Thoracic aorta (tissue), 2 donors: ENCODE measurements around the gene PIM1. TPM values are rescaled to one million over a fixed set of nuclear protein-coding genes. Genes with fewer than 3 reads are reported as not detected.
"Not testable (repeated sequence)": the region's sequence is repeated elsewhere in the genome, so short reads cannot be mapped to it uniquely, and the experiment has no call there.

Source experiments
- ATAC-seq: fragments of 150-250 bp; one replicate; pipeline ENCODE4 v1.8.0; 2017; ENCODE audit warnings: low read depth; ENCODE audit not compliant: insufficient number of reproducible peaks, low FRiP score
- DNase-seq: peaks from one replicate; pipeline ENCODE4 v3.0.0-alpha.2; 2020; ENCODE audit warnings: low spot score
- H3K27ac ChIP-seq, 2 donors: fragments of 200-600 bp; sonication (generic); 1 replicate in 1 of 2; 2 replicates in 1 of 2; pipeline ENCODE4 v1.5.1; 2016; ENCODE audit warnings: mild to moderate bottlenecking in 2 of 2, moderate library complexity in 2 of 2
- H3K27me3 ChIP-seq: fragments of 200-600 bp; sonication (generic); replicated peaks from 2 replicates; pipeline ENCODE4 v1.6.0; 2016; ENCODE audit warnings: mild to moderate bottlenecking; ENCODE audit not compliant: insufficient read depth
- H3K36me3 ChIP-seq: fragments of 200-600 bp; sonication (generic); one replicate; pipeline ENCODE4 v1.5.1; 2016
- H3K4me1 ChIP-seq, 2 donors: fragments of 200-600 bp; sonication (generic); 1 replicate in 1 of 2; 2 replicates in 1 of 2; pipeline versions ENCODE4 v1.5.1 to v1.6.0; 2016; ENCODE audit warnings: low read depth in 2 of 2, mild to moderate bottlenecking in 1 of 2; ENCODE audit not compliant: control insufficient read depth in 1 of 2
- H3K4me3 ChIP-seq: fragments of 200-600 bp; sonication (generic); 2 replicates; pipeline ENCODE4 v1.5.1; 2016; ENCODE audit warnings: mild to moderate bottlenecking
- H3K9me3 ChIP-seq: fragments of 200-600 bp; sonication (generic); 2 replicates; pipeline ENCODE4 v1.5.1; 2016
- total RNA-seq, 2 donors: library from RNA; depleted of rRNA; stranded (reverse); fragments of >200 nt; gene quantifications; one replicate each; pipeline versions ENCODE4 v1.1.0 to v1.2.3, GENCODE V29; 2016
- TF ChIP-seq, protein P1 (sequence below): fragments of 200-600 bp; sonication (generic); IDR thresholded peaks from one replicate; pipeline ENCODE4 v1.5.1; 2019; ENCODE audit warnings: antibody characterized with exemption

PIM1 gene
- total RNA-seq, 2 donors from 2014 or later = 28.8 to 53.6 TPM

DNA sequence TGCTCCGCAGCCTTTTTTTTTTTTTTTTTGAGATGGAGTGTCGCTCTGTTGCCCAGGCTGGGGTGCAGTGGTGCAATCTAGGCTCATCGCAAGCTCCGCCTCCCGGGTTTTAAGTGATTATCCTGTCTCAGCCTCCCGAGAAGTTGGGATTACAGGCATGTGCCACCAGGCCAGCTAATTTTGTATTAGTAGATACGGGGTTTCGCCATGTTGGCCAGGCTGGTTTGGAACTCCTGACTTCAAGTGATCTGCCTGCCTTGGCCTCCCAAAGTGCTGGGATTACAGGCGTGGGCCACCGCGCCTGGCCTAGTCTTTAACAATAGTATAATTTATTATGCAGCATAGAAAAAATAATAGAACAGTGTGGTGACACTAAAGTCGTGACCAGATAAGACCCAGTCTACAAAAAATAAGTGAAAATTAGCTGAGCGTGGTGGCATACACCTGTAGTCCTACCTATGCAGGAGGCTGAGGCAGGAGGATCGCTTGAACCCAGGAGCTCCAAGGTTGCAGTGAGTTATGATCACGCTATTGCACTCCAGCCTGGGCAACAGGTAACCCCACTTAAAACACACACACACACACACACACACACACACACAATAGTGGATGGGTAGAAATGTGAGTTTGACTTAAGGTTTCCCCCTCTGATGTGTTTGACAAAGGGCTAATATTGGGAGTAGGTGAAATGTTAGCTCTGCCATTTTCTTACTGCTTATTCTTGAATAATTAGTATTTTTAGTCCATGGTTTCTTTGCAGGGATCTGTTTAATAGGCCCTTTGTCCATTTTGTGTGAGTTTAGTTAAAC lies 6.5 kb downstream of the PIM1 start:
- H3K36me3 ChIP-seq = peaks cover 28% of the 10 kb centered on the region
- no peak for ATAC-seq
- TF ChIP-seq, protein P1, sequence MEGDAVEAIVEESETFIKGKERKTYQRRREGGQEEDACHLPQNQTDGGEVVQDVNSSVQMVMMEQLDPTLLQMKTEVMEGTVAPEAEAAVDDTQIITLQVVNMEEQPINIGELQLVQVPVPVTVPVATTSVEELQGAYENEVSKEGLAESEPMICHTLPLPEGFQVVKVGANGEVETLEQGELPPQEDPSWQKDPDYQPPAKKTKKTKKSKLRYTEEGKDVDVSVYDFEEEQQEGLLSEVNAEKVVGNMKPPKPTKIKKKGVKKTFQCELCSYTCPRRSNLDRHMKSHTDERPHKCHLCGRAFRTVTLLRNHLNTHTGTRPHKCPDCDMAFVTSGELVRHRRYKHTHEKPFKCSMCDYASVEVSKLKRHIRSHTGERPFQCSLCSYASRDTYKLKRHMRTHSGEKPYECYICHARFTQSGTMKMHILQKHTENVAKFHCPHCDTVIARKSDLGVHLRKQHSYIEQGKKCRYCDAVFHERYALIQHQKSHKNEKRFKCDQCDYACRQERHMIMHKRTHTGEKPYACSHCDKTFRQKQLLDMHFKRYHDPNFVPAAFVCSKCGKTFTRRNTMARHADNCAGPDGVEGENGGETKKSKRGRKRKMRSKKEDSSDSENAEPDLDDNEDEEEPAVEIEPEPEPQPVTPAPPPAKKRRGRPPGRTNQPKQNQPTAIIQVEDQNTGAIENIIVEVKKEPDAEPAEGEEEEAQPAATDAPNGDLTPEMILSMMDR = no peak

DNA sequence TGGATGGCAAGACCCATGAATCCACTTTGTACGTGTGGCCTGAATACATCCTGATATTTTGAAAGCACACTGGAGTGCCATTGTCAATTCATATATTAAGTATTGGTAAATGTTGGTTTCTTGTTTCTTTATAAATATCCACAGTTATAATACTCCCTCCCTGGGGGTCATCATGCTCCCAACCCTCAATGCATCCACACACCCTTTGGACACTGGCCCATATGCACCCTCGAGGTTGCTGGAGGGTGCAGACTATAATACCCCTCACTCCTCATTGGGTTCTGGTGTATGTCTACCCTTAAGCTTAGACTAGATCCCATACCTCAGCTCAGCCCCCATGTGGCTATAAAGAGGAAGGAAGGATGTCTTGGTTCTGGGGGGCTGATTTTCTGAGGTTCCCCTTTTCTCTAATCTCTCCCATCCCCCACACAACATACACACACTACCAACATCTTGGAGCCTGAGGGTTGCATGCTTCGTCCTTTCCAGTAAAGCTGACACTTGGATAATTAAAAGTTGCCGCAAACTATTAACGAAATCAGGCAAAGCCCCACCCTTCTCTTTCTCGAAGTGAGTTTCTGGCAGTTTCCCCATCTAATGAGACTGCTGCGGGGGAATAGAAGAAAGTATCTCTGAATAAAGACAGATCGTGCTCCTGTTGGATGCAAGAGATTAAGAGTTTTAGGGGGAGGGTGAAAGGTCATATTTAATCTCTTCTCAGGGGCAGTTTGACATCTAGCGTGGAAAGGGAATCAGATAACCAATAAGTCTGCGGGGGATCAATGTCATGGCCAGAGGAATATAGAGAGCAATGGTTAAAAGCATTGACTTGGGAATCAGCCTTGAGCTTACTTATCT lies 7.4 kb downstream of the PIM1 start:
- Histone ChIP-seq H3K27me3 (no peaks in the 10 kb centered on the region), H3K4me3 (no peak overlapping the region), H3K27ac (no peak overlapping the region), H3K36me3 (peaks cover 28% of the 10 kb centered on the region), H3K4me1 (peaks cover 13 to 25% of the 10 kb centered on the region in 2 donors), H3K9me3 (no peaks in the 10 kb centered on the region)
- ATAC-seq (no peak), DNase-seq (no peak)
- TF ChIP-seq, protein P1 = no peak

More for the DNA sequence above, 6.5 kb downstream of the PIM1 start:
- Histone ChIP-seq H3K4me1 (peaks cover 13 to 25% of the 10 kb centered on the region in 2 donors), H3K27ac (no peak overlapping the region), H3K27me3 (no peaks in the 10 kb centered on the region), H3K9me3 (no peaks in the 10 kb centered on the region), H3K4me3 (no peak overlapping the region)
- no peak for DNase-seq

DNA sequence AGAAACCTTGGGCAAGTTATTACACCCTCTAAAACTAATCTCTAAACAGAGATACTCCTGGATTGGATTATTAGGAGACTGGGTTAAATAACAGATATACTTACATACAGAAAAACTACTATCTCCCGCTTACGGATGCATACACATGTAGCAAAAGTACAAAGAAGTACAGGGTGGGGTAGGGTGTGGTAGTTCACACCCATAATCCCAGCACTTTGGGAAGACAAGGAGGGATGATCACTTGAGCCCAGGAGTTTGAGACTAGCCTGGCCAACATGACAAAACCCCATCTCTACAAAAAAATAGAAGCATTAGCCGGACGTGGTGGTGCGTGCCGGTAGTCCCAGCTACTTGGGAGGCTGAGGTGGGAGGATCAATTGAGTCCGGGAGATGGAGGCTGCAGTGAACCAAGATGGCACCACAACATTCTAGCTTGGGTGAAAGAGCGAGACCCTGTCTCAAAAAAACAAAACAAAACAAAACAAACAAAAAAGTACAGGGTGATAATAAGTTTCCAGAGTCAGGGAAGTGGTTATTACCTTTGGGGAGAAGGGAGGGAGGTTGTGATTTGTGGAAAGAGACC lies 8.1 kb downstream of the PIM1 start:
- Histone ChIP-seq H3K27me3 (no peaks in the 10 kb centered on the region), H3K4me3 (no peak overlapping the region), H3K36me3 (peaks cover 22% of the 10 kb centered on the region), H3K4me1 (peaks cover 11 to 18% of the 10 kb centered on the region in 2 donors), H3K27ac (no peak overlapping the region), H3K9me3 (no peaks in the 10 kb centered on the region)
- ATAC-seq (no peak), DNase-seq (no peak)
- TF ChIP-seq, protein P1 = no peak

DNA sequence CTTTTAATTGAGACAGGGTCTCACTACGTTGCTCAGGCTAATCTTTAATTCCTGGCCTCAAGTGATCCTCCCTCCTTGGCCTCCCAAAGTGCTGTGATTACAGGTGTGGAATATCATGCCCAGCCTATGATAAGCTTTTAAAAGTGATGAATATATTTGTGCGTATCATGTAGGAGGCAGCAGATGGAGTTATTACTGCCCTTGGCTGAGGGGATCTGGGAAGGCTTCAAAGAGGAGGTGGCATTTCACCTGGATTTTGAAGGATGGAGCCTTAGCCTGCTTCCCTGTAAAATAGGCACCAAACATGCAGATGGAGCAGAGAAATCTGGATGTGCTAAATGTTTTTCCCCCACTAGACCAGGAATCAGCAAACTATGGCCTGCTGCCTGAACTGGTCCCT lies 10.1 kb downstream of the PIM1 start:
- H3K36me3 ChIP-seq = peaks cover 2% of the 10 kb centered on the region
- H3K27me3 ChIP-seq = no peaks in the 10 kb centered on the region
- TF ChIP-seq, protein P1 = no peak
- DNase-seq (no peak), ATAC-seq (no peak)
- no peak overlapping the region for H3K27ac ChIP-seq
- H3K4me3 ChIP-seq = no peak overlapping the region
- H3K4me1 ChIP-seq = peaks cover 0 to 9% of the 10 kb centered on the region in 2 donors
- H3K9me3 ChIP-seq = no peaks in the 10 kb centered on the region

DNA sequence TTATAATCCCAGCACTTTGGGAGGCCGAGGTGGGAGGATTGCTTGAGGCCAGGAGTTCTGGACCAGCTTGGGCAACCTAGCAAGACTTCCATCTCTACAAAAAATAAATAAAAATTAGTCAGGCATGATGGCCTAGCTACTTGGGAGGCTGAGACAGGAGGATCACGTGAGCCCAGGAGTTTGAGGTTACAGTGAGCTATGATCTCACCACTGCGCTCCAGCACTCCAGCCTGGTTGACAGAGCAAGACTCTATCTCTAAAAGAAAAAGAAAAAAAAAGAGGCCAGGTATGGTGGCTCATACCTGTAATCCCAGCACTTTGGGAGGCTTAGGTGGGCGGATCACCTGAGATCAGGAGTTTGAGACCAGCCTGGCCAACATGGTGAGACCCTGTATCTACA lies 10.7 kb downstream of the PIM1 start:
- H3K27ac ChIP-seq, ATAC-seq, DNase-seq, H3K36me3 ChIP-seq, H3K4me3 ChIP-seq, H3K9me3 ChIP-seq, H3K27me3 ChIP-seq, H3K4me1 ChIP-seq: not testable (repeated sequence)
